Loucy (cell line): ENCODE measurements around the gene LTBR.

ENCODE experiments used
- H2AFZ ChIP-seq: fragments of 200-600 bp; sonication (generic); 2 replicates; pipeline ENCODE4 v1.6.0; 2016; ENCODE audit warnings: antibody characterized with exemption, mild to moderate bottlenecking, low read length, moderate library complexity
- H3F3A ChIP-seq: fragments of 200-600 bp; 2 replicates; pipeline ENCODE4 v1.6.0; 2016; ENCODE audit warnings: antibody characterized with exemption, low read depth, mild to moderate bottlenecking
- H3K27me3 ChIP-seq: fragments of 200-600 bp; sonication (generic); 2 replicates; pipeline ENCODE4 v1.6.1; 2014; ENCODE audit warnings: low read length, mild to moderate bottlenecking; ENCODE audit not compliant: insufficient read depth, poor library complexity, severe bottlenecking
- H3K36me3 ChIP-seq: fragments of 200-600 bp; sonication (generic); 2 replicates; pipeline ENCODE4 v1.6.1; 2016; ENCODE audit warnings: low read length; ENCODE audit not compliant: insufficient read depth
- H3K4me1 ChIP-seq: fragments of 200-600 bp; sonication (generic); 2 replicates; pipeline ENCODE4 v1.5.1; 2014; ENCODE audit warnings: low read length, mild to moderate bottlenecking; ENCODE audit not compliant: insufficient read depth, poor library complexity, severe bottlenecking
- H3K4me2 ChIP-seq: fragments of 200-600 bp; sonication (generic); 2 replicates; pipeline ENCODE4 v1.6.0; 2014; ENCODE audit warnings: antibody characterized with exemption, low read length, low read depth, mild to moderate bottlenecking; ENCODE audit not compliant: poor library complexity, severe bottlenecking
- H3K4me3 ChIP-seq: fragments of 200-600 bp; sonication (generic); 2 replicates; pipeline ENCODE4 v1.5.1; 2014; ENCODE audit warnings: low read length, mild to moderate bottlenecking, mixed read lengths; ENCODE audit not compliant: poor library complexity, severe bottlenecking
- H3K79me2 ChIP-seq: fragments of 200-600 bp; sonication (generic); 2 replicates; pipeline ENCODE4 v1.6.1; 2014; ENCODE audit warnings: low read length; ENCODE audit not compliant: insufficient read depth
- H3K9ac ChIP-seq: fragments of 200-600 bp; sonication (generic); 2 replicates; pipeline ENCODE4 v1.6.0; 2014; ENCODE audit warnings: mild to moderate bottlenecking, low read depth, low read length, moderate library complexity; ENCODE audit not compliant: poor library complexity, severe bottlenecking
- H3K9me2 ChIP-seq: fragments of 200-600 bp; sonication (generic); replicated peaks from 2 replicates; pipeline ENCODE4 v1.6.1; 2016; ENCODE audit warnings: low read depth, low read length, mixed read lengths
- H3K9me3 ChIP-seq: fragments of 200-600 bp; sonication (generic); 2 replicates; pipeline ENCODE4 v1.6.1; 2014; ENCODE audit warnings: mild to moderate bottlenecking, antibody characterized with exemption, low read length, low read depth; ENCODE audit not compliant: insufficient read depth
- H4K20me1 ChIP-seq: fragments of 200-600 bp; sonication (generic); 2 replicates; pipeline ENCODE4 v1.6.0; 2014; ENCODE audit warnings: antibody characterized with exemption, low read length, mild to moderate bottlenecking; ENCODE audit not compliant: insufficient read depth, poor library complexity, severe bottlenecking
- CTCF ChIP-seq: fragments of 200-600 bp; sonication (generic); conservative IDR thresholded peaks from 2 replicates; pipeline ENCODE4 v1.5.1; 2014; ENCODE audit warnings: mild to moderate bottlenecking, antibody characterized with exemption, low read length
- EZH2phosphoT487 ChIP-seq: fragments of 200-600 bp; IDR thresholded peaks from 2 replicates; pipeline ENCODE4 v1.6.1; 2018; ENCODE audit warnings: antibody characterized with exemption, mild to moderate bottlenecking, moderate library complexity, borderline replicate concordance

LTBR gene

GRCh38 chr12:6370994-6371754, 12.8 kb upstream of the LTBR start:
- Histone ChIP-seq H3K4me3 (no peak overlapping the region), H3K9me3 (no peaks in the 10 kb centered on the region), H3K36me3 (no peaks in the 10 kb centered on the region), H3K4me1 (peaks cover 53% of the 10 kb centered on the region), H3F3A (peaks cover 4% of the 10 kb centered on the region), H4K20me1 (no peaks in the 10 kb centered on the region), H3K4me2 (peak overlapping the region; percentile 32), H3K79me2 (no peaks in the 10 kb centered on the region), H3K9me2 (no peaks in the 10 kb centered on the region), H3K9ac (peak overlapping the region; percentile 42), H2AFZ (peak overlapping the region; percentile 54; the same call in 1 of the 2 replicates), H3K27me3 (no peaks in the 10 kb centered on the region)
- no peak for TF ChIP-seq EZH2phosphoT487
- TF ChIP-seq CTCF = peak; percentile 34

- Histone ChIP-seq H4K20me1 (no peaks in the 10 kb centered on the region), H3K9me3 (no peaks in the 10 kb centered on the region), H3K4me2 (peak overlapping the region; percentile 58), H3K36me3 (no peaks in the 10 kb centered on the region), H3K27me3 (no peaks in the 10 kb centered on the region), H3K4me3 (peak overlapping the region; percentile 5), H3K9me2 (no peaks in the 10 kb centered on the region), H3K79me2 (no peaks in the 10 kb centered on the region), H3K4me1 (peaks cover 63% of the 10 kb centered on the region), H3F3A (peaks cover 4% of the 10 kb centered on the region), H3K9ac (peak overlapping the region; percentile 45), H2AFZ (peak overlapping the region; percentile 53)
- TF ChIP-seq EZH2phosphoT487 = no peak
- no peak for TF ChIP-seq CTCF
Observed at GRCh38 chr12:6372403-6373003, 11.5 kb upstream of the LTBR start.

- Histone ChIP-seq H3K9me3 (no peaks in the 10 kb centered on the region), H2AFZ (no peak overlapping the region), H3K9ac (peak overlapping the region; percentile 45), H3K4me3 (no peak overlapping the region), H3K36me3 (no peaks in the 10 kb centered on the region), H4K20me1 (no peaks in the 10 kb centered on the region), H3K4me2 (peak overlapping the region; percentile 58), H3K4me1 (peaks cover 59% of the 10 kb centered on the region), H3K27me3 (no peaks in the 10 kb centered on the region), H3K9me2 (no peaks in the 10 kb centered on the region), H3K79me2 (no peaks in the 10 kb centered on the region), H3F3A (no peaks in the 10 kb centered on the region)
- TF ChIP-seq EZH2phosphoT487 = no peak
Observed at GRCh38 chr12:6373022-6373787, 10.8 kb upstream of the LTBR start.
